Muscle of back (tissue), 11 donors: ENCODE results near the gene PTGDS. TPM values are rescaled to one million over a fixed set of nuclear protein-coding genes. Genes with fewer than 3 reads are reported as not detected.

Experiments
- DNase-seq, 3 donors: peaks; one replicate each; pipeline versions ENCODE4 v3.0.0 to v3.0.0-alpha.2; 2013
- polyA plus RNA-seq, 10 donors: library from polyadenylated mRNA; unstranded; fragments of 120-200 nt; gene quantifications; one replicate each; pipeline ENCODE4 v1.2.1, GENCODE V29; 2013; ENCODE audit not compliant: insufficient read length in 10 of 10

The PTGDS gene
- polyA plus RNA-seq, 10 donors, result 2.3 to 36.3 (median 17.1) TPM

- peak; percentile 95 to 98 (median 97) for DNase-seq
These were observed 32.6 kb upstream of the PTGDS start, which contains the start of the genes C8G and FBXW5 for GRCh38 chr9:136944519-136945332. Gene C8G, plus strand, starts transcription at chr9:136945243. Its CDS starts 78 bp downstream, at chr9:136945321. Gene FBXW5, minus strand, starts transcription at chr9:136944738. Its CDS starts 655 bp downstream, at chr9:136944083.

GRCh38 chr9:136945333-136946227 is 31.7 kb upstream of the PTGDS start:
- DNase-seq, result no peak

GRCh38 chr9:136946228-136947027 is 30.9 kb upstream of the PTGDS start:
- DNase-seq, result peak in 1 of 3 donors; percentile 30

- peak in 1 of 3 donors; percentile 51 for DNase-seq
These were observed 30.0 kb upstream of the PTGDS start for GRCh38 chr9:136947028-136947891.

- peak in 1 of 3 donors; percentile 68 for DNase-seq
These were observed 29.3 kb upstream of the PTGDS start for GRCh38 chr9:136947955-136948510.

- no peak for DNase-seq
These were observed 28.0 kb upstream of the PTGDS start for GRCh38 chr9:136949239-136949816.

- DNase-seq, result peak; percentile 85 to 95 (median 85)
These were observed 27.3 kb upstream of the PTGDS start for GRCh38 chr9:136949817-136950655.

GRCh38 chr9:136950656-136951276 is 26.5 kb upstream of the PTGDS start:
- no peak for DNase-seq

GRCh38 chr9:136951541-136952320 is 25.6 kb upstream of the PTGDS start, which contains the start of gene LCN12:
Gene LCN12, plus strand, starts transcription at chr9:136952273. Its CDS starts 55 bp downstream, at chr9:136952328.
- no peak for DNase-seq

- no peak for DNase-seq
These were observed 24.9 kb upstream of the PTGDS start for GRCh38 chr9:136952321-136952850.

- DNase-seq, result no peak
These were observed 24.2 kb upstream of the PTGDS start for GRCh38 chr9:136952876-136953770.

GRCh38 chr9:136953771-136954269 is 23.5 kb upstream of the PTGDS start:
- DNase-seq, result no peak

GRCh38 chr9:136954270-136955083 is 22.8 kb upstream of the PTGDS start:
- DNase-seq, result no peak

- no peak for DNase-seq
These were observed 21.9 kb upstream of the PTGDS start for GRCh38 chr9:136955202-136955942.
